Stimulated activated CD4-positive, alpha-beta T cell treated with anti-CD3 and anti-CD28 coated beads, Interleukin-12 subunit alpha, Interleukin-12 subunit beta, amount 100 ng/mL, for 4 hours (primary cell): Measurements from ENCODE around the gene ZBED6.

Experiments used
- DNase-seq: peaks from one replicate; pipeline ENCODE4 v3.0.0-alpha.2; 2020

ZBED6 gene

GRCh38 chr1:203842559-203842876, 47.1 kb downstream of the ZBED6 start:
- no peak for DNase-seq

- no peak for DNase-seq
These were observed 48.0 kb downstream of the ZBED6 start for GRCh38 chr1:203843435-203843834.
